ENCODE results near the gene KRT10.
"Not testable (repeated sequence)": the region's sequence is repeated elsewhere in the genome, so short reads cannot be mapped to it uniquely, and the experiment has no call there.

KRT10 gene

DNA sequence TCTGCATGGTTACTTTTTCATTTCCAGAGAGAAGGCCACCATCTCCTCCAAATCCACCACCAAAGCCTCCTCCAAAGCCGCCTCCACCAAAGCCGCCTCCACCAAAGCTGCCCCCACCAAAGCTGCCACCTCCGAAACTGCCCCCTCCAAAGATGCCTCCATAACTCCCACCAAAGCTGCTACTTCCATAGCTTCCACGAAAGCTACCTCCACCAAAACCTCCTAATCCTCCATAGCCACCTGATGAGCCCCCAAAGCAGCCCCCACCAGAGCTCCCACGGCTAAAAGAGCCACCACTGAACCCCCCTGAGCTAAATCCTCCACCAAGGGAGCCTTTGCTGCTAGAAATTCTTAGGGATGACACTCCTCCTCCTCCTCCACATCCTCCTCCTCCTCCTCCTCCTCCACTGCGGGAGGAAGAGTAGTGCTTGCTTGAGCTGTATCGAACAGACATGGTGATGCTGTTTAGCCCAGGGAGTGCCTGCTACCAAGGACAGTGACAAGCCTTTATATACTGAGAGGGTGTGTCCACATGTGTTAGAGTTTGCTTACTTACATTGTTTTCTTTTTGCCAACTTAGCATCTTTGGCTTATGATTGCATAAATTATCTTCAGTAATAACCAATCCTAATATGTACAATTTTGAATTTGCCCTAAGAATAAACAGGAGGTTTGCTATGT is at the start of gene KRT10:
KRT10 (minus strand) TSS at position 483 of the 681 bp plus-strand sequence; CDS start at position 454, 29 bp downstream.
- no peak for DNase-seq

DNA sequence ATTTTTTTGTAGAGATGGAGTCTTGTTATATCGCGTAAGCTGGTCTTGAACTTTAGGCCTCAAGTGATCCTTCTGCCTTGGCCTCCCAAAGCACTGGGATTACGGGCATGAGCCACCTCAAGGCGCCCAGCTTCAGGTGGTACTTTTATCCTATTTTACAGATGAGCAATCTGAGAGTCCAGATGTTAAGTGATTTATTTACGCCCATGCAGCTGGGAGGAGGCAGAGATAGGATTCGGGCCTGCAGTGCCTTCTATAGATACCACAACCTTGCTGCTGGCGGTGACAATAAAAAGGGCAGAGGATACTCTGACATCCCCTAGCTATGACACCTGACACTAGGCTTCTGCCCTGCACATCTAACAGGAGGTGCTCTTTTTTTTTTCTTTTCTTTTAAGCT is 48.9 kb upstream of the KRT10 start:
- no peak for DNase-seq

DNA sequence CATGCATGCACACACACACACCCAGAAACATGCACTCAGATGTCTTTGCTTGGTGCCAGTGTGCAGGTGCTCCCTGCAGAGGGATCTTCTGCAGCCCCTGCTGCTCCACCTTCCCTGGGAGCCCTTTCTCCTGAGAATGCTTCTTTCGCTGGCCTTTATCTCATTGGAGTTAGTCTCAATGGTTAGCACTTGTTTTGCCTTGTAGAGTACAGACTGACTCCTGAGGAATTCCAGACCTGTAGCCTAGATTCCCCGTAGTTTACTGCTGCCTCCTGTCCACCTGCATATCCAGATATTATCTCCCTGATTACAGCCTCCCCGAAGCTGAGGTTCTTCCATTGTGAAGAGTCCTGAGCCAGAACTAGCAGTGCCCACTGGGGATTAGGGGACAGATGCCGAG is 47.7 kb upstream of the KRT10 start:
- no peak for DNase-seq

DNA sequence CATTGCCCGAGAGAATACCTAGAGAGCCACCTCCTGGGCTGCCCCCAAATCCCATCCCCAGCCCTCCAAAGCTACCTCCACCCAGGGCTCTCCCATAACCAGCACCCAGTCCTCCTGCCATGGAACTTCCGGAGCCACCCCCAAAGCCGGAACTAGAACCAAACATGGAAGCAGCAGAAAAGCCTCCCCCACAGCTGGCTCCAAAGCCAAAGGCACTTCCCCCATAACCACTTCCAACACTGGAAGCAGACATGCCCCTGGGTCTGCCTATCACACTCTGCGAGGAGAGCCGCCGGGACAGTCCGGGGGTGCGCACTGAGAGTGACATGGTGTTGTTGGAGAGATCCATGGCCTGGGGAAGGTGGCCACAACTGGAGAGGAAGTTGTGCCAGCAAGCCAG is 44.4 kb upstream of the KRT10 start, which contains the start of gene KRT12:
KRT12 (minus strand) TSS at position 386 of the 400 bp plus-strand sequence; CDS start at position 349, 37 bp downstream.
- DNase-seq, result no peak

DNA sequence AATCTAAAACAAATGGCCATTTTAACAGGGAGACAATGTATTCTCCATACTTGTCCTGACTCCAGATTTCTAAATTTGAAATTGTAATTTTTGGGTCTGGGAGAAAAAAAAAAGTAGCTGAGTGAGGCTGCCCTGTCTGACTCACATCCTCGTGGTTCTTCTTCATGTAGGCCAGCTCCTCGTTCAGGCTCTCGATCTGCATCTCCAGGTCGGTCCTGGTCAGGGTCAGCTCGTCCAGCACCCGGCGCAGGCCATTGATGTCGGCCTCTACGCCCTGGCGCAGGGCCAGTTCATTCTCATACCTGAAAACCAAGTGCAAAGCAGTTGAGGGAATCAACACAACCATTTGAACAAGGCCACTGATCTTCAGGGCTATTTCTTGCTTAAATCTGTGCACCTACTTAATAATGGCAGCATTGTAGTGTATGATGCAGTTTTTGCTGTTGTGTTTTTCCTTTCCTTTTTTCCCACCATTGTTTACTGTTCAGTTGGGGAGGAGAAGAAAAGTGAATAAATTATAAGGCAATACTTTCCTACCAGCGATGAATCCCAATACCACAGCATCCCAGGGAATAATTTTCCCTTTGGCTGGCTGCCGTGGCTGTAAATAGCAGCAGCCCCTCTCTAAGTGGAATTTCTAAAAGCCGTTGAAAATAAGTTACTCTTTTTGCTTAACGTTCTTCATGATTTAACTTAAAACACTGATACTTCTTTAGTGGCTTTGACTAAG is 42.4 kb upstream of the KRT10 start:
- no peak for DNase-seq

DNA sequence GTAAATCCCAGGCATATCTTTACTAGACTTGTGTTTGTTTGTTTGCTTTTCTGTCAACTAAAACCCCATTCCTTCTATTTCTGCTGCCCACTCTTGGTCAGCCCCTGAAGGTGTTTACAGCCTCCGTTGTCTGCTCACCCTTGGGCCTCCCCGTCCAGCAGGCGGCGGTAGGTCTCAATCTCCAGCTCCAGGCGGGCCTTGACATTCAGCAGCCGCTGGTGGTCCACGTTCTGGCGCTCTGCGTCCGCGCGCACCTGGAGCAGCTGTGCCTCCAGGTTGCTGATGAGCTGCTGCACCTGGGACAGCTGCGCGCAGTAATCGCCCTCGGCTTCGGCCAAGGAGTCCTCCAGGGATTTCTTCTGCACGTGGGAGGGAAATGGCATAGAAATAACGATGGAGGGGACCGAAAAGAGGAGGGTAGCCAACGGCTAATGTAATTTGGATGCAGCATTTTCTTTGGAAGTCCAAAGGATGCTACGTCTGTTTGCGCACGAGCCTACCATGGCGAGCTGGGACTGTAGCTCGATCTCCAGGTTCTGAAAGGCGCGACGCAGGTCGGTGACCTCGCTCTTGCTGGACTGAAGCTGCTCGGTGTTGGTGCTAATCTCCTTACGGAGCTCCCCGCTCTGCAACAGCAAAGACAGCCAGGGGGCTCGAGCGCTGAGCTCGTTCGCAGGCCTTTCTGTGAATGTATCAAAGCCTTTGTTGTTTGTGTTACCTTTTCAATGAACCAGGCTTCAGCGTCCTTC is 40.7 kb upstream of the KRT10 start:
- DNase-seq, result no peak

DNA sequence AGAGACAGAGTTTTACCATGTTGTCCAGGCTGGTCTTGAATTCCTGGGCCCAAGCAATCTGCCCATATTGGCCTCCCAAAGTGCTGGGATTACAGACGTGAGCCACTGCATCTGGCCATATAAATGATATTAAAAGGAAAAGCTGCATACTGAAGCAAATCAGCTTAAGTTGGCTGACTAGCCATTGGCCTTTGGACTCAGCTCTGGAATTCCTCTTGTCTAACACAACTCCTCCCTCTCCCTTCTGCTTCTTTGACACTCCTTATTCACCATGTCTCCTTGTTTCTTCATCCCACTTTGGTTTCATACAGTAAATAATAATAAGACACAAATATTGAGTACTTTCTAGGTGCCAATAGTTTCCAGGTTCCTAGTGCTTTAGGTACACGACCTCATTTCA is 37.1 kb upstream of the KRT10 start:
- DNase-seq, result no peak

DNA sequence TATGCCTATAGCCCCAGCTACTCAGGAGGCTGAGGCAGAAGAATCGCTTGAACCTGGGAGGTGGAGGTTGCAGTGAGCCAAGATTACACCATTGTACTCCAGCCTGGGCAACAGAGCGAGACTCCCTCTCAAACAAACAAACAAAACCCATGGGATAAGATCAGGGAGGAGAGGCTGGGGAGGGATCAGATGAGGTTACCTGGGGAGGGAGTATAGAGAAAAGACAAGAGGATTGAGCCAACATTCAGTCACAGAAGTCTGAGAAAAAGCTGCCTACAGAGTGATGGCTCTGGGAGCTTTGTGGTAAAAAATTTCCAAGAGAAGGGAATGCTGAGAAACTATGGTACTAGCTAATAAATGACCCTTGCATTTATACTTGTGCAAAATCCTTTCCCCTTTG is 36.3 kb upstream of the KRT10 start:
- DNase-seq, result not testable (repeated sequence)

DNA sequence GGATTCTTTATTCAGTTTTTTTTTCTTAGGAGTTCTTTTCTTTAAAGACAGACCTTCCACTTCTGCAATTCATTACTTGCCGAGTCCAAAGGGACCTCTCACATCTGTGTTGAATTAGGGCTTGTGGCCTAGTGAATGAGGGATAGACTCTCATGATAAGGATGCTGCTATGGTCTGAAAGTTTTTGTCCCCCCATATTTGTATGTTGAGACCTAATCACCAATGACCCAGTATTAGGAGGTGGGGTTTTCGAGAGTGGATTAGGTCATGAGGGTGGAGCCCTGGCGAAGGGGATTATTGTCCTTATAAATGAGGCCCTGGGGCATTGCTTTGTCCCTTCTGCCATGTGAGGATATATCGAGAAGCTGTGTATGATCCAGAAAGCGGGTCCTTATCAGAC is 35.1 kb upstream of the KRT10 start:
- DNase-seq, result no peak

DNA sequence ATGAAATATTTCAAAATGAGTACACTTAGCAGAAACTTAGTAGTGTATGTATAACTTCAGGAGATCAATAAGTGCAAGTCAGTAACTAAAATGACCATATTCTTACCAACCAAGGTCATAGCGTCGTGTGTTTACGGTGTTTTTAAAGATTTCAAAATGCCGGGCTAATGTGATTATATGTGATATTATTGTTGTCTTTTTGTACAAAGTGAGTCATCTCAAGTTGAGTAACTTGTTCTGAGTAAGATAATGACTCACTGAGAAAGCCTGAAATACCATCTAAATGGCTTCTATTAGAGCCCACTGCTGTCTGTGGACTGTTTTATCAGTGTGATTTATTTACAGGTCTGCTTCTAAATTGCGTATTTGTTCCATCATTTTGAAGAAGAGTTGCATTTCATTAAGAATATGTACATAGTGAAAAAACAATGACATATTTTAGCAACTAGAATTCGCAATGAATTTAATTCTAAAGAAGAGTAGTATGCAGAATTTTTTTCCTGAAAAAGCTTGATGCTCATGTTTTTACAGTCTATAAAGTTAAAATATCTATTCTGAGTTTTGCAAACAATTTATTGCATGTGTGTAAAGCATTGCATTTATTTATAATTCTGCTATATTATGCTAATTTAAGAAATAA is 31.9 kb upstream of the KRT10 start:
- DNase-seq, result no peak

DNA sequence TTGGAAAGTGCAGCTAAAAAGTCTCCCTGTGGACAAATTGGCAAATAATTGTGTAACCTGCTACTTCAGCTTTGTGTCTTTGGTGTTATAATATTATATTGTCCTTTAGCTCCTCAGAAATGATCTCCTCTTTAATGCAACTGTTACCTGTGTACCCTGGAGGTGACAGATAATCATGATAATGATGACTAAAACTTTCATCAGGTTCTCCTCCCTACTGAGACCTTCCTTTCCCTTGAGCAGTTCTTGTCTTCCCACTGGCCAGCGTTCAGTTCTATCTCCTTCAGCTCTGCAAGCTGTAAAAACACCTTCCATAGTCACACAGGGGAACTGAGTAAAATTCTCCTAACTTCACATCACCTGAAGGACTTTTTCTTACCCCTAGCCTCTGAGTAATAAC is 29.9 kb upstream of the KRT10 start:
- DNase-seq, result no peak

DNA sequence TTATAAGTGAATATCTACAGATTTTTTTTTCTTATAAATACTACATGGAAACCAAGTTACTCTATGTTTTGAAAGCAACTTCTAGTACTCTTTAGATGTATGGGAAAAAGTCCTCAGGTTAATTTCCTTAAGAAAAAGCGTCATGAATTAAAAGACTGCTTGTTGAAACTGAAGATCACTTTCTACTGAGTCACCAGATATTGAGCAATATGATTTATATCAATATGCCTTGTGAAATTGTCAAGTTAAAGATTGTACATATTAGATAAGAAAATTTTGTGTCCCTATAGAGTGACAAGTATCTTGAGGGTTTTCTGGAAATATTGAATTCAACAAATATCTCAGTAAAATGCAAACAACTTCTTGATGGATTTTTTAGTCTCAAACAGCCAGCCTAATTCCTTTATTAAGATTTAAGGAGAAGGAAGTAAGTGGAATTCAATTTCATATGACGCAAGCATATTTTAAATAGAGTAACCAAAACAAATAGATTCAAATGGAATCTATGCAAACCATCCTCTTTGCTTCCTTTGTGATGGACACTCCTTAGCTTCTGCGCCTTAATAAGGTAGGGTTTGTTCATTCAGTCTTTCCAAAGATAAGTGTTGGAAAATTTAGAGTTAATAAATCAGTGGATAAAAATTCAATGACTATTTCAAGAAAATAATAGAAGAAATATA is 28.0 kb upstream of the KRT10 start:
- DNase-seq, result no peak

DNA sequence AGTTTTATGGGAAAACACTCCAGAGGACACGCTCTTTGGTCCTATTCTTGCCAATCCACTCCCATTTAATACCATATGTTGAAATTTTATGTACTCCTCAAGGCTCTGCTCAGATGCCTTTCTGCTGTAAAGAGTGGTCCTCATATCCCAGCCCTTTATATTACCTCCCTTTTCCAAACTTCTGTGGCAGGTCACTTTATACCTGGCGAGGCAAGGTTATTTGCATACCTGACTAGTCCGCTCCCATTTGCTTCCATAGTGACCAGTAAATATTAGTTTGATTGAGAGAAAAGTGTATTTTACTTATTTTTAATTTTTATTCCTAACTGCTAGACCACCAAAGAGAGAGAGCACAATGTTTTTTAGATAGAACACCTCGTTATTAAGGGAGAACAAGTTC is 27.3 kb upstream of the KRT10 start:
- DNase-seq, result no peak

DNA sequence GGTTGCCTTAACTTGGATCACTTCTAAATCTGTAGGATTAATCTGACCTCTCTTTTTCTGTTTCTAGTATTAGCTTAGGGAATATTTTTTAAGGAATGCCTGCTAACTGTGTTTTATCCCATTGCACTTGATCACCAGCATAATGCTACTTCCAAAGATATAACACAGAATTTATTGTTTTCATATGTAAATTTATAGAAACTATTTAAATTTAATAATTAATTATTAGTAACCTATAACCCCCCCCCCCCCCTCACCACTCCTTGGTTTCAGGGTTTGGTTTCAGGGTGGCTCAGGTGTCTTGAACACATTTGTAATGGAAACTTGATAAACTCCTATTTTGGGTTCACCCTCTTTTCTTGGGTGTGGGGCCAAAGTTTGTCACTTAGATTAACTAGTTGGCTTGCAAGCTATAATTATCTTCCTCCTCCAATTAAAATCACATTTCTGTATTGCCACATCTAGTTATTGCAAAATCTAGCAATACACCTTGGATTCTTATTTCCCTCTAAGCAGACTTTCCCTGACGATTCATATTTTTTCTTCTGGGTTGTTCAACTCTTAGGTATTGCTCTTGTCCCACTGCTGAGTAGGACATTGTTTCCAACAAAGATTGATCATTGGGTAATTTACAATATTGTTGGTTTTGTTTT is 26.3 kb upstream of the KRT10 start:
- DNase-seq, result no peak

DNA sequence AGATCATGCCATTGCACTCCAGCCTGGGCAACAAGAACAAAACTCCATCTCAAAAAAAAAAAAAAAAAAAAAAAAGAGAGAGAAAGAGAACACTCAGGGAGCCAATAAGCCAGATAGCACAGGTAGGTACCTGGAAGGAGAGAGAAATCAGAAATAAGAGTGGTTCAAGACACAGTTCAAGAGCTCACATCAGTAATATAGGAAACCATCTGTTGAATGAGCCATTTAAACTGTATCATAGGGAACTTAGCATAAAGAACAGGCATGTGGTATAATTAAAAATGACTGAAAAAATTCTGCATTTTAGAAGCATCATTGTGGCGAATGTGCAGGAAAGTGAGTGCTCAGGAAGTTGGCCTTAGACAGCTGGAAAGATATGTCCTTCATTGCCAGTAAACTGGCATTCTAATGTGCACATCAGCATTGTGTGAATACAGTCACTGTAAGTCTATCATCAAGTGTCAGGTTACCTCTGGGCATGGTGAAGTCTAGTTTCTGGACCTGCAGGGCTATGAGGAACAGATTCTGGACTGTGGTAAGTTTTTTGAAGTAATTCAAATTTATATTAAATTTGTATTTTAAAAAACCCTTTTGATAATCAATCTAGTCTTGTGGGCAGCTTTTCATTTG is 24.2 kb upstream of the KRT10 start:
- DNase-seq, result no peak

DNA sequence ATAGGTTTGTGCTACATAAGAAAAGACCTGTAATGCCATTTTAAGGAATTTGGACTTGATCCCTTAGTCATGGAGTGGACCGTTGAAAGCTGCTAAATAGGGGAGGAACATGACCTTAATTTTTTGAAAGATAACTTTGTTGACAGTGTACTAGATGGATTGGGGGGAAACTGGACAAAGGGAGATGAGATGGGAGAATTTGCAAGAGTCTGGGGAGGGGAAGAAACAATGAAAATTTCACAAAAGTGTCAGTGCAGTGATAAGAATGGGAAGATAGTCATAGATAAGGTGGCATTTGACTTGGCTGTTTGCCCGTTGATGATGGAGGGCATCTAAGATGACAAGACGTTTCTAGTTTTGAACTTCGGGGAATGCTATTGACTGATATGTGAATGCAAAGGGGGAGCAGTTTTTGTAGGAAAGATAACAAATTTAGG is 22.3 kb upstream of the KRT10 start:
- no peak for DNase-seq

DNA sequence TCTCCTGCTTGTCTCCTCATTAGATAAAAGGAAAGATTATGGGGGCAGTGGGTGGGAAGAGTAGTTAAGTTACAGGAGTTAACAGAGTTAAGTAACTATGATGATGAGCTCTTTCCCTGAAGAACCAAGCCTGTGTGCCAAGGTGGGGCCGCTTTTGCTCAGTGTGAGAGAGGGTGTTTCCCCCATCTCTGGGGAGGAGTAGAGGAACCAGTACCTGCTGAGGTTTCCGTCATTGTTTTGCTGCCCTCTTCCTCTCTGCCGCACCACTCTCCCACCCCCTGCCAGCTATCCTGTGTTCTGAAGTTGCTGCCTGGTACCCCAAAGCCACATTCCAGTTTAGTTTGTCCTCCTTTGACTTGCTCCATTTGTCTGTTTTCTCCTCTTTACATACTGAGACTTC is 20.8 kb upstream of the KRT10 start:
- no peak for DNase-seq

DNA sequence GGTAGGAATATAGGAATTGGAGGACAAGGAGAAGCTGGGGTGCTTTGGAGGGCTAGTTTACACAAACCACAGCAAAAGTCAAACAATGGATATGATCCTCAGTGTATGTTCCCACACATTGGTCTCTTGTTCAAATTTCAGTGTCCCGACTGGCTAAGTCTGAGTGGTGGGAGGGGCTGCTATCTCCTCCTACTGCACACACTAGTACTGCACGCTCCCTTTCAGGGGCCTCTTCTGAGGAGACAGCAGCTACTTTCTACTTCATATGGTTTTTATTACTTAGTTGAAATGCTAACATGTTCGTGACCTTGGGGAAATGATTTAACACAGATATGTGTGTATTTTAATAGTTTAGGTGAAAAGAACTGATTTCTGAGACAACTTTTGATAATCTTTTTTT is 18.8 kb upstream of the KRT10 start:
- DNase-seq, result no peak

DNA sequence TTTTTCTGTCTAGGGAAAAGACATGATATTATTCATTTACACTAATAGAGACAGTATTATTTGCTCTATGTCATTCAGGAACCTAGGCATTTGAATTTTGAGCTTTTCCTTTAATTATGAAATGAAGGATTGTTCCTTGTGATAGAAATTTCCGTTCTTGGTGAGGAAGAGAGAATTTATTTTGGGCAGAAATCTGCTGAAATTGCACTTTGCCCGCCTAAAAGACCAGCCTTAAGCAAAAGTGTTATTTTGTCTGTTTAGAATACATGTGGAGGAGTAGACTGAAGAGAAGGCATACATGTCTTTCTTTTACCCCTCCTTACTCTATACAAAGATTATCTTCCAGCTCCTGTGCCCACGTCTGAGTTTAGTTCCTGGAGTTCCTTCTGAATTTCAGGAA is 16.8 kb upstream of the KRT10 start:
- DNase-seq, result no peak

DNA sequence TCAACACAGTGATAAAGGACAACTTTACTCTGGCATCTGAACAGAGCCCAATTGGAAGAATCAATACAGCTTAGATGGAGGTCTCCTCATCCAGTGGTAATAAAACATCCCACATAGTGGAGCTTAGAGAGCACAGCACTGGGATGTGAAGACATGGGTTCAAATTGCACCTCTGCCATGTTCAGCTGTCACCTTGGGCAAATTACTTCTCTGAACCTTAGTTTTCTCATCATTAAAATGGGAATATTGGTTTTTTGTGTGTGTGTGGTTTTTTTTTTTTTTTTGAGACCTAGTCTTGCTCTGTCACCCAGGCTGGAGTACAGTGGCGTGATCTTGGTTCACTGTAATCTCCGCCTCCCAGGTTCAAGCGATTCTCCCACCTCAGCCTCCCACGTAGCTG is 13.6 kb upstream of the KRT10 start:
- no peak for DNase-seq

DNA sequence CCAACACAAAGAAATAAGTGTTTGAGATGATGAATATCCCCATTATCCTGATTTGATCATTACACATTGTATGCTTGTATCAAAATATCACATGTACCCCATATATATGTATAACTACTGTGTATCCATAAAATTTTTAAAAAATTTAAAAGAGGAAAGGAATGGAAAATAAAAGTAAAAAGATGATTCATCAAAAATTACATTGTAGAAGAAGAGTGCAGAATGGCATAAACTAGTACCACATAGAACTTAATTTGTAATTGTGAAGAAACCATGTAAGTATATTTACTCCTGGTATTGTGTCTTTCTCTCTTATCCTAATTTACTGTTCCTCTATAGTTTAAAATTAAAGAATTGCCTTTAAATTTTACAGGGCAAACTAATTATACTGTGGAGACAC is 11.5 kb upstream of the KRT10 start:
- DNase-seq, result no peak

DNA sequence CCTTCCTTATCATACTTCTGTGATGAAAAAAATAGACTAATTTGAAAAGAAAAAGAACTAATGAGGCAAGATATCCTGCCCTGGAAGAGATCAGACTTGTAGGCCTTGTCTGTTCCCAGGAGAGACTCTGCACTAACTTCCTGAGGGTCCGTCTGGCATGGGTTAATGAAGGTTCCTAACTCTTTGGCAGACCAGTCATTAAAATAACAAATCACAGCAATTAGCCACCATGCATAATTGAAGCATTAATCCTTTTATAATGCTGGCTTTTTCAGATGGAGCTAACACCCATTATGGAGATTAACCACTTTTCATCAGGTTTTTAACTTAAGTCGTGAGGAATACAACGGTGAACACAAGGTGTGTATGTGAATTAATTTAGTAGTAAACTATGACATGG is 10.4 kb upstream of the KRT10 start:
- no peak for DNase-seq

Data from NCI-H1105 treated with DMSO at 0.1 percent for 48 hours (cell line).